K562 (cell line): ENCODE results near the gene TSGA10IP. TPM values are rescaled to one million over a fixed set of nuclear protein-coding genes. Genes with fewer than 3 reads are reported as not detected.
A peak's percentile ranks its signal among the peaks of the same experiment; 100 is the strongest.

ENCODE experiments used
- ATAC-seq: fragments of 200-7000 bp; cut with Tn5 transposase; 3 replicates; pipeline ENCODE4 v1.9.1; 2020; ENCODE audit warnings: moderate library complexity
- BruUV-seq: library from RNA; stranded (reverse); fragments of 400-500 nt; replicated peaks from 2 replicates; lab custom pipeline; 2021; lab: Mats Ljungman, UMichigan
- CTCF ChIA-PET: fragments of 300-600 bp; formaldehyde crosslinking; extraction: SDS; loops from one replicate; lab custom pipeline; 2021; ENCODE audit warnings: low intra/inter-chr PET ratio; lab: Yijun Ruan, JAX
- POLR2A ChIA-PET: fragments of 300-600, 350-650 bp; sonication (Branson Sonifier 250); formaldehyde crosslinking; extraction: SDS; loops from one replicate; lab custom pipeline; 2021; ENCODE audit warnings: antibody characterized with exemption, inconsistent platforms; lab: Yijun Ruan, JAX
- DNase-seq, 4 experiments: peaks; one replicate each; pipeline versions ENCODE4 v3.0.0 to v3.0.0-alpha.2; 2011 to 2018; ENCODE audit warnings: low spot score in 3 of 4, mixed read lengths in 3 of 4; ENCODE audit errors: extremely low read depth in 1 of 4
- FAIRE-seq: peaks from 2 replicates; lab custom pipeline; 2011; peaks lifted over from hg19 to GRCh38; lab: Jason Lieb, UNC
- H2AFZ ChIP-seq: 2 replicates; pipeline ENCODE4 v1.6.0; 2011; ENCODE audit warnings: low read depth, low read length, control low read depth, inconsistent platforms
- H3K27ac ChIP-seq: fragments of 200-600 bp; 3 replicates; pipeline ENCODE4 v1.8.0; 2011; ENCODE audit warnings: low read depth, mild to moderate bottlenecking, control low read depth, inconsistent platforms, low read length, moderate library complexity, mixed read lengths; ENCODE audit errors: extremely low read depth
- H3K27me3 ChIP-seq, 2 experiments: fragments of 300-600 bp in 1 of 2; 2 replicates in 1 of 2; 3 replicates in 1 of 2; pipeline versions ENCODE4 v1.6.0 to v1.8.0; 2011; ENCODE audit warnings: inconsistent platforms in 2 of 2, low read length in 2 of 2, mild to moderate bottlenecking in 1 of 2, mixed read lengths in 1 of 2, moderate library complexity in 1 of 2; ENCODE audit not compliant: control insufficient read depth in 2 of 2, insufficient read depth in 2 of 2
- H3K36me3 ChIP-seq: fragments of 300-600 bp; 3 replicates; pipeline ENCODE4 v1.8.0; 2011; ENCODE audit warnings: mild to moderate bottlenecking, low read length, inconsistent platforms; ENCODE audit not compliant: control insufficient read depth, insufficient read depth
- H3K4me1 ChIP-seq, 2 experiments: fragments of 200-600 bp in 1 of 2; replicated peaks in 1 of 2; 2 replicates in 1 of 2; 3 replicates in 1 of 2; pipeline versions ENCODE4 v1.5.1 to v1.8.0; 2011; ENCODE audit warnings: inconsistent platforms in 2 of 2, low read length in 2 of 2, mild to moderate bottlenecking in 1 of 2, mixed read lengths in 1 of 2, moderate library complexity in 1 of 2; ENCODE audit not compliant: control insufficient read depth in 2 of 2, insufficient read depth in 2 of 2
- H3K4me2 ChIP-seq: 2 replicates; pipeline ENCODE4 v1.6.1; 2011; ENCODE audit warnings: low read length, control low read depth, inconsistent platforms, mixed read lengths; ENCODE audit not compliant: insufficient read depth
- H3K4me3 ChIP-seq: fragments of 200-600 bp; sonication (generic), shearing (Covaris generic); 2 replicates; pipeline ENCODE4 v1.5.1; 2016; ENCODE audit warnings: control low read depth, inconsistent platforms
- H3K79me2 ChIP-seq: fragments of 200-600 bp; 3 replicates; pipeline ENCODE4 v1.8.0; 2011; ENCODE audit warnings: low read length, inconsistent platforms; ENCODE audit not compliant: control insufficient read depth, insufficient read depth
- H3K9ac ChIP-seq, 2 experiments: 2 replicates each; pipeline versions ENCODE4 v1.6.0 to v1.6.1; 2011; ENCODE audit warnings: low read depth in 2 of 2, low read length in 2 of 2, control low read depth in 1 of 2, inconsistent platforms in 1 of 2, mild to moderate bottlenecking in 1 of 2, mixed read lengths in 1 of 2; ENCODE audit not compliant: insufficient read depth in 1 of 2
- H3K9me1 ChIP-seq: one replicate; pipeline ENCODE4 v1.6.0; 2011; ENCODE audit warnings: inconsistent platforms, mild to moderate bottlenecking, low read length, moderate library complexity; ENCODE audit not compliant: control insufficient read depth, insufficient read depth
- H3K9me3 ChIP-seq: replicated peaks from 2 replicates; pipeline ENCODE4 v1.5.1; 2011; ENCODE audit warnings: low read depth, low read length, inconsistent platforms; ENCODE audit not compliant: control insufficient read depth, insufficient read depth
- H4K20me1 ChIP-seq: replicated peaks from 2 replicates; pipeline ENCODE4 v1.6.1; 2011; ENCODE audit warnings: low read length, inconsistent platforms, mixed read lengths; ENCODE audit not compliant: control insufficient read depth, insufficient read depth
- BRD4 ChIP-seq: fragments of 200-600 bp; sonication (generic); IDR thresholded peaks from 2 replicates; pipeline ENCODE4 v1.6.1; 2017; ENCODE audit warnings: inconsistent platforms
- C11orf30 ChIP-seq: fragments of 450-650 bp; IDR thresholded peaks from 2 replicates; pipeline ENCODE4 v1.6.1; 2016; ENCODE audit warnings: low read depth, mild to moderate bottlenecking
- CC2D1A ChIP-seq: fragments of 450-650 bp; IDR thresholded peaks from 2 replicates; pipeline ENCODE4 v1.6.1; 2017; ENCODE audit warnings: mild to moderate bottlenecking
- HMGN3 ChIP-seq: IDR thresholded peaks from 2 replicates; pipeline ENCODE4 v1.6.1; 2011; ENCODE audit warnings: borderline replicate concordance, low read depth, mild to moderate bottlenecking, mixed read lengths, low read length; ENCODE audit not compliant: insufficient read length; ENCODE audit errors: extremely low read depth
- LEF1 ChIP-seq: fragments of 450-650 bp; IDR thresholded peaks from 2 replicates; pipeline ENCODE4 v1.6.1; 2016; ENCODE audit warnings: mild to moderate bottlenecking
- NFE2 ChIP-seq: IDR thresholded peaks from 2 replicates; pipeline ENCODE4 v1.6.1; 2014; ENCODE audit warnings: antibody characterized with exemption, low read depth
- POLR2G ChIP-seq: fragments of 200-400 bp; formaldehyde crosslinking; IDR thresholded peaks from 2 replicates; pipeline ENCODE4 v1.6.1; 2017; ENCODE audit warnings: low read depth, mild to moderate bottlenecking, antibody characterized with exemption, low read length, moderate library complexity
- SLC30A9 ChIP-seq: fragments of 250-450 bp; sonication (Bioruptor Pico); IDR thresholded peaks from 2 replicates; pipeline ENCODE4 v1.8.0; 2022; ENCODE audit warnings: mild to moderate bottlenecking, moderate library complexity
- ZNF316 ChIP-seq: fragments of 450-650 bp; IDR thresholded peaks from 2 replicates; pipeline ENCODE4 v1.6.1; 2016
- ZNF408 ChIP-seq: fragments of 250-450 bp; sonication (Bioruptor Pico); IDR thresholded peaks from 2 replicates; pipeline ENCODE4 v1.4.0; 2020; ENCODE audit warnings: low read depth, mild to moderate bottlenecking, moderate library complexity
- ZNF77 ChIP-seq: fragments of 250-450 bp; sonication (Bioruptor Pico); IDR thresholded peaks from 2 replicates; pipeline ENCODE4 v1.5.0; 2020
- WGBS: fragments of 100-300 bp; shearing (Covaris generic); methylation state at CpG from one replicate; pipeline ENCODE4 v1.1.6; 2016; ENCODE audit warnings: low coverage, mixed read lengths; ENCODE audit not compliant: insufficient coverage; ENCODE audit errors: missing lambda C conversion rate; 5-methylcytosine and 5-hydroxymethylcytosine counted together
- in situ Hi-C: fragments of 300-500 bp; cut with MboI; formaldehyde crosslinking; loops from 4 replicates; pipeline ENCODE4 v1.15.0; 2018; ENCODE audit warnings: inconsistent platforms, mixed read lengths
- intact Hi-C: fragments of 100-400 bp; cut with micrococcal nuclease; formaldehyde crosslinking; loops from 2 replicates; pipeline ENCODE4 v1.14.2; 2022
- polyA plus RNA-seq, 8 experiments: library from polyadenylated mRNA; depleted of rRNA in 4 of 8; stranded (reverse) in 5 of 8; unstranded in 3 of 8; fragments of >200 nt; fragmentation: Nextera tagmentation in 2 of 8; fragmentation: Illumina TruSeq in 1 of 8; extraction: Ambion mirVana in 2 of 8; extraction: Trizol in 1 of 8; gene quantifications; 2 replicates each; pipeline versions ENCODE4 v1.2.1 to v1.2.3, GENCODE V29; 2011 to 2014; ENCODE audit warnings: inconsistent platforms in 1 of 8, missing spikeins in 1 of 8
- total RNA-seq, 7 experiments: library from RNA; depleted of rRNA in 6 of 7; stranded (reverse); fragments of >200 nt in 6 of 7; fragmentation: Illumina TruSeq in 2 of 7; extraction: Trizol in 2 of 7; gene quantifications; 2 replicates each; pipeline versions ENCODE4 v1.2.1 to v1.2.3, GENCODE V29; 2011 to 2021; ENCODE audit warnings: low replicate concordance in 1 of 7
- TF ChIP-seq, protein P1 (sequence below): fragments of 150-350 bp; conservative IDR thresholded peaks from 2 replicates; pipeline ENCODE4 v1.6.1; 2014; ENCODE audit warnings: low read length
- TF ChIP-seq, protein P2 (sequence below): IDR thresholded peaks from 2 replicates; pipeline ENCODE4 v1.6.1; 2011; ENCODE audit warnings: borderline replicate concordance, low read depth, mild to moderate bottlenecking, moderate library complexity, low read length; ENCODE audit not compliant: insufficient read depth, poor library complexity, severe bottlenecking
- TF ChIP-seq, protein P3 (sequence below): fragments of 450-650 bp; formaldehyde crosslinking; IDR thresholded peaks from 2 replicates; pipeline ENCODE4 v1.4.0; 2020; ENCODE audit warnings: mild to moderate bottlenecking, mixed read lengths

The TSGA10IP gene
- total and polyA plus RNA-seq, 9 of the 15 experiments (the other 6 are each of a cell fraction or from before 2014, with no cell fraction given), result not detected

DNA sequence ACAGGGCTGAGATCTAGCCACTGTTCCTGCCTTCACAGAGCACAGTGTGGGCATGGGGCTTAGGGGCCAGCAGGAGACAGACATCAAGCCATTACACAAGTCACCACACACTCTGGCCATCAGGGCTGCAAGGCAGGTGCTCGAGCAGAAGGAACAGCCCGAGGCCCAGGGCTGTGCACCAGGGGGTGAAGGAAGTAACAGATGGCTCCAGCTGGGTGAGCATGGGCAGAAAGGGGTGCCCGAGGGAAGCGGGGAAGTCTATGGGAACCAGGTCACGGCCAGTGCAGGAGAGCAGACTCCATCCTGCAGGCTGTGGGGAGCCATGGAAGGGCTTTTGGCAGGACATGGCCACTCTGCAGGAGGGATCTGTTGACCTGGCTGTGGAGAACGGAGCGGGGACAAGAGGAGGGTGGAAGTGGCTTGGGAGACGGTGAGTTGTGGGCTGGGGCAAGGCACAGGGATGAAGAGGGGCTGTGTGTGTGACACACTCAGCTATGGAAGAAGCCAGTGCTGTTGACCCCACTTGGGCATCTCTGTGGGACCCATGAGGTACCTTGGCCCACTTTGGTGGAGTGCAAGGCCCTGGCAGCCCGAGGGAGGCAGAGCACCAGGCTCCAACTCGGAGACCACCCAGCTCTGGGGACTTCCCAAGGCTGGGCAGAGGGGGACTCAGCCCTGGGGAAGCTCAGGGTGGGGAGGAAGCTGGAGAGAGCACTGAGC is 30.0 kb upstream of the TSGA10IP start (continued):
- TF ChIP-seq, protein P1, sequence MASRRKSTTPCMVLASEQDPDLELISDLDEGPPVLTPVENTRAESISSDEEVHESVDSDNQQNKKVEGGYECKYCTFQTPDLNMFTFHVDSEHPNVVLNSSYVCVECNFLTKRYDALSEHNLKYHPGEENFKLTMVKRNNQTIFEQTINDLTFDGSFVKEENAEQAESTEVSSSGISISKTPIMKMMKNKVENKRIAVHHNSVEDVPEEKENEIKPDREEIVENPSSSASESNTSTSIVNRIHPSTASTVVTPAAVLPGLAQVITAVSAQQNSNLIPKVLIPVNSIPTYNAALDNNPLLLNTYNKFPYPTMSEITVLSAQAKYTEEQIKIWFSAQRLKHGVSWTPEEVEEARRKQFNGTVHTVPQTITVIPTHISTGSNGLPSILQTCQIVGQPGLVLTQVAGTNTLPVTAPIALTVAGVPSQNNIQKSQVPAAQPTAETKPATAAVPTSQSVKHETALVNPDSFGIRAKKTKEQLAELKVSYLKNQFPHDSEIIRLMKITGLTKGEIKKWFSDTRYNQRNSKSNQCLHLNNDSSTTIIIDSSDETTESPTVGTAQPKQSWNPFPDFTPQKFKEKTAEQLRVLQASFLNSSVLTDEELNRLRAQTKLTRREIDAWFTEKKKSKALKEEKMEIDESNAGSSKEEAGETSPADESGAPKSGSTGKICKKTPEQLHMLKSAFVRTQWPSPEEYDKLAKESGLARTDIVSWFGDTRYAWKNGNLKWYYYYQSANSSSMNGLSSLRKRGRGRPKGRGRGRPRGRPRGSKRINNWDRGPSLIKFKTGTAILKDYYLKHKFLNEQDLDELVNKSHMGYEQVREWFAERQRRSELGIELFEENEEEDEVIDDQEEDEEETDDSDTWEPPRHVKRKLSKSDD, result no peak
- TF ChIP-seq, all 486 proteins: peak for 8

DNA sequence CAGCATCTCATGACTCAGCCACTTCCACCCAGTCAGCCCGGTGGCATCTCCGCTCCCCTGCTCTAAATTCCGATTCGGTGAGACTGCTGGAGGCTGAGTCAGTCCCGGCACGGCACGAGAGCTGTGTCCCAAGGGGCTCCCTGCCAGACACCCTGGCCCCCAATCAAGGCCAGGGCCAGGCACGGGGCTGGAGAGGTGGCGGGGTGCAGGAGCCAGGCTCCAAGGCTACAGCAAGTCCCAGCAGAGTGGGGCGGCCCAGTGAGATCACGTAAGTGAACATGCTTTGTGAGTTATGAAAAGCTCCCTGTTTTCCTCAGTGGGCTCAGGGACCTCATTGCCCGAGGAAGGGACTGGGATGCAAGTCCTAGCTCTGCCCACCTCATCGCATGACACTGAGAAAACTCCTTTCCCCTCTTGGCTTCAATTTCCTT is 29.4 kb upstream of the TSGA10IP start:
- POLR2A ChIA-PET, result interaction anchor here (0.5 to 2.3 kb wide), 11 partner anchors 9 to 227 kb away, joined by 3 to 14 read pairs (median 3); partner anchors contain the start of genes CCDC85B and FOSL1
- Histone ChIP-seq H3K27me3 (no peaks in the 10 kb centered on the region), H3K79me2 (peaks cover 31% of the 10 kb centered on the region), H3K36me3 (peaks cover 14% of the 10 kb centered on the region; the same call in 1 of the 3 replicates), H3K9me3 (no peaks in the 10 kb centered on the region), H3K9me1 (no peaks in the 10 kb centered on the region), H2AFZ (no peak overlapping the region), H3K4me1 (peaks cover 43 to 72% of the 10 kb centered on the region in 2 experiments), H3K27ac (no peak overlapping the region), H3K4me2 (peak overlapping the region; percentile 1; the same call in 1 of the 2 replicates), H3K9ac (peak overlapping the region in 1 of 2 experiments; percentile 84; a peak in 3 of 4 replicates), H4K20me1 (no peaks in the 10 kb centered on the region), H3K4me3 (no peak overlapping the region)
- in situ Hi-C loops, result no loop called here
- WGBS, result 26% methylated on average over 13 of the region's 13 CpGs
- DNase-seq (peak in 2 of 4 experiments; percentile 53 to 55), ATAC-seq (peak; percentile 4; the same call in 2 of the 3 replicates), FAIRE-seq (peak; percentile 51)
- CTCF ChIA-PET, result no interaction called here
- intact Hi-C loops, result no loop called here
- no TSS peak for BruUV-seq
- TF ChIP-seq SLC30A9 (CRISPR knock-in tag), result no peak
- TF ChIP-seq ZNF316, result peak; percentile 60
- peak; percentile 50 for TF ChIP-seq HMGN3
- peak; percentile 77 for TF ChIP-seq NFE2
- TF ChIP-seq, protein P2, sequence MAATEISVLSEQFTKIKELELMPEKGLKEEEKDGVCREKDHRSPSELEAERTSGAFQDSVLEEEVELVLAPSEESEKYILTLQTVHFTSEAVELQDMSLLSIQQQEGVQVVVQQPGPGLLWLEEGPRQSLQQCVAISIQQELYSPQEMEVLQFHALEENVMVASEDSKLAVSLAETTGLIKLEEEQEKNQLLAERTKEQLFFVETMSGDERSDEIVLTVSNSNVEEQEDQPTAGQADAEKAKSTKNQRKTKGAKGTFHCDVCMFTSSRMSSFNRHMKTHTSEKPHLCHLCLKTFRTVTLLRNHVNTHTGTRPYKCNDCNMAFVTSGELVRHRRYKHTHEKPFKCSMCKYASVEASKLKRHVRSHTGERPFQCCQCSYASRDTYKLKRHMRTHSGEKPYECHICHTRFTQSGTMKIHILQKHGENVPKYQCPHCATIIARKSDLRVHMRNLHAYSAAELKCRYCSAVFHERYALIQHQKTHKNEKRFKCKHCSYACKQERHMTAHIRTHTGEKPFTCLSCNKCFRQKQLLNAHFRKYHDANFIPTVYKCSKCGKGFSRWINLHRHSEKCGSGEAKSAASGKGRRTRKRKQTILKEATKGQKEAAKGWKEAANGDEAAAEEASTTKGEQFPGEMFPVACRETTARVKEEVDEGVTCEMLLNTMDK, result no peak
- TF ChIP-seq CC2D1A, result no peak
- peak; percentile 60 for TF ChIP-seq POLR2G
- no peak for TF ChIP-seq ZNF408 (CRISPR knock-in tag)
- TF ChIP-seq, protein P3, sequence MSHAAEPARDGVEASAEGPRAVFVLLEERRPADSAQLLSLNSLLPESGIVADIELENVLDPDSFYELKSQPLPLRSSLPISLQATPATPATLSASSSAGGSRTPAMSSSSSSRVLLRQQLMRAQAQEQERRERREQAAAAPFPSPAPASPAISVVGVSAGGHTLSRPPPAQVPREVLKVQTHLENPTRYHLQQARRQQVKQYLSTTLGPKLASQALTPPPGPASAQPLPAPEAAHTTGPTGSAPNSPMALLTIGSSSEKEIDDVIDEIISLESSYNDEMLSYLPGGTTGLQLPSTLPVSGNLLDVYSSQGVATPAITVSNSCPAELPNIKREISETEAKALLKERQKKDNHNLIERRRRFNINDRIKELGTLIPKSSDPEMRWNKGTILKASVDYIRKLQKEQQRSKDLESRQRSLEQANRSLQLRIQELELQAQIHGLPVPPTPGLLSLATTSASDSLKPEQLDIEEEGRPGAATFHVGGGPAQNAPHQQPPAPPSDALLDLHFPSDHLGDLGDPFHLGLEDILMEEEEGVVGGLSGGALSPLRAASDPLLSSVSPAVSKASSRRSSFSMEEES (CRISPR knock-in tag), result no peak
- TF ChIP-seq C11orf30, result peak; percentile 73
- TF ChIP-seq LEF1, result no peak
- TF ChIP-seq BRD4, result no peak
- TF ChIP-seq ZNF77 (CRISPR knock-in tag), result no peak
